ENCODE data around the gene STOML1. TPM values are rescaled to one million over a fixed set of nuclear protein-coding genes. Genes with fewer than 3 reads are reported as not detected.
"Not testable (repeated sequence)": the region's sequence is repeated elsewhere in the genome, so short reads cannot be mapped to it uniquely, and the experiment has no call there.

The STOML1 gene
- total RNA-seq, 6 experiments from 2014 or later, result 7.2 to 12.7 (median 8.3) TPM

DNA sequence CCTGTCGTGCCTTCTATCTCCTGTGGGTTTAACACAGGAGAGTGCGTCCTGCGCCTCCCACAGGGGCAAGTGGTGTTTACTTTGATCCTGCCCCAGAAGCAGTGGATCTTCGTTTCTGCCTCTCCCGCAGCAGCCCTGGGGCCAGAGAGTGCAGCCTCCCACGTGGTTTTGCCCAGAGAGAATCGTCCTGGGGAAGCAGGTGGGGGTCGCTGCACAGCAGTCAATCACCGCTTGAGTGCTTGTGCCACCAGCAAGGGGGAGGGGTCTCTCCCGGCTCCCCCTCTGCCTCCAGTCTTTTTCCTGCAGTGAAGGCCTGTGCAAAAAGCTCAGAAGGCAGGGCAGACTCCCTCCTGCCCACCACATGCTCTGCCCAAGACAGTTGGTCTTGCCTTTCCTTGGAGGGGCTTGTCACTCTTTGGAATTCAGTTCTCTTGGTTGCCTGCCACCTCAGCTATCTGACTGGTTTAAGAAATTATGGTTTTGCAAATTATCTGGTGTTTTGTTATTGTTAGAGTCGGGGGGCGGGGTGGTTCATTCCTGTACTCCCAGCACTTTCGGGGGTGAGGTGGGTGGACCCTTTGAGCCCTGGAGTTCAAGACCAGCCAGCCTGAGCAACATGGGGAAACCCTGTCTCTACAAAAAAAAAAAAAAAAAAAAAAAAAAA, 26.9 kb downstream of the STOML1 start:
- TF ChIP-seq POLR2A (IDR thresholded peaks at IDR 0.05), result no peak
- TF ChIP-seq CTCF (IDR thresholded peaks at IDR 0.05), result no peak
- intact Hi-C loops (cut with DNase I), result loop anchor here in 1 of 2 donors (10.0 kb wide), 1 partner anchor 360 kb away; no protein-coding TSS in a partner anchor
- Histone ChIP-seq H3K4me3 (no peak overlapping the region), H3K36me3 (no peaks in the 10 kb centered on the region), H3K4me1 (no peaks in the 10 kb centered on the region), H3K9me3 (no peaks in the 10 kb centered on the region), H3K27me3 (no peaks in the 10 kb centered on the region), H3K27ac (no peak overlapping the region)
- WGBS (ENCODE audit: insufficient coverage, low coverage, low lambda C conversion rate, missing lambda C conversion rate), result 16% methylated on average over 7 of the region's 13 CpGs
- ATAC-seq (peak in 2 of 4 donors; percentile 16 to 29), DNase-seq (peak in 1 of 3 donors; percentile 21)

DNA sequence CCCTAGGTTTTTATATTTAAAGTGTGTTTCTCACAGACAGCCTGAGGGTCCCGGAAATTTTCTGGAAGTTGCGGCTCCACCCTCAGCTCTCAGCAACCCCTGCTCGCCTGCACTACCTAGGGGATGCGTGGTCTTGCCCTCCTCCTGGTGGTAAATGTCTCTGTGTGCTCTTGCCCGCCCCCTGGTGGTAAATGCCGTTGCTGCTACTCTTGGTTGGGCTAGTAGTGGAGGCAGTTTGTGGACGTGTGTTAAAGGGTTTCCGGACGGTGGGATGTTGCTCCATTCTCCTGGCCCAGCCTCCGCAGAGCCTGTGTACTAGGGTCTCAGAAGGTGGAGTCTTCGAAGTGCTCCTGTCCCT, 27.4 kb downstream of the STOML1 start:
- Histone ChIP-seq H3K9me3 (no peaks in the 10 kb centered on the region), H3K27me3 (no peaks in the 10 kb centered on the region), H3K4me1 (no peaks in the 10 kb centered on the region), H3K4me3 (no peak overlapping the region), H3K27ac (no peak overlapping the region), H3K36me3 (no peaks in the 10 kb centered on the region)
- TF ChIP-seq CTCF (IDR thresholded peaks at IDR 0.05) (peak; percentile 77 to 93 (median 92)), POLR2A (IDR thresholded peaks at IDR 0.05) (no peak)
- peak; percentile 89 to 96 (median 92) for ATAC-seq
- 2% methylated on average over 7 of the region's 11 CpGs for WGBS (ENCODE audit: insufficient coverage, low coverage, low lambda C conversion rate, missing lambda C conversion rate)
- intact Hi-C loops (cut with DNase I), result loop anchor here in 1 of 2 donors (10.0 kb wide), 1 partner anchor 360 kb away; no protein-coding TSS in a partner anchor
- DNase-seq, result peak; percentile 69 to 75 (median 74)

DNA sequence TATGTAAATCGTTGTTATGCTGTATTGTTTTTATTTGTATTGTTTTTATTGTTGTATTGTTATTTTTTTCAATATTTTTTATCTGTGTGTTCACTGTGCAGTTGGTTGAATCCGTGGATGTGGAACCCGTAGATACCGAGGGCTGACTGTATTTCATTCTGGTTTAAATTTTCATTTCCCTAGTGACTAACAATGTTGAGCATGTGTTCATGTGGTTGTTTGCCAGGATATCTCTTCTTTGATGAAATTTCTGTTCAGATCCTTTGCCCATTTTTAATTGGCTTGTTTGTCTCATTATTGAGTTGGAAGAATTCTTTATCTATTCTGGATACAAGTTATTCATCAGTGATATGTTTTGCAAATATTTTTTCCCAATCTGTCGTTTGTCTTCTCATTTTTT, 29.7 kb downstream of the STOML1 start:
- DNase-seq (peak in 1 of 3 donors; percentile 3), ATAC-seq (no peak)
- intact Hi-C loops (cut with DNase I), result loop anchor here in 1 of 2 donors (10.0 kb wide), 1 partner anchor 362 kb away; no protein-coding TSS in a partner anchor
- H3K9me3 ChIP-seq, result no peaks in the 10 kb centered on the region
- no peak overlapping the region for H3K27ac ChIP-seq
- no peaks in the 10 kb centered on the region for H3K27me3 ChIP-seq
- no peaks in the 10 kb centered on the region for H3K4me1 ChIP-seq
- no peaks in the 10 kb centered on the region for H3K36me3 ChIP-seq
- 40% methylated on average over 5 of the region's 5 CpGs for whole genome bisulfite sequencing (ENCODE audit: insufficient coverage, low coverage, low lambda C conversion rate, missing lambda C conversion rate)
- TF ChIP-seq POLR2A (IDR thresholded peaks at IDR 0.05), result no peak
- TF ChIP-seq CTCF (IDR thresholded peaks at IDR 0.05), result no peak
- H3K4me3 ChIP-seq, result no peak overlapping the region

DNA sequence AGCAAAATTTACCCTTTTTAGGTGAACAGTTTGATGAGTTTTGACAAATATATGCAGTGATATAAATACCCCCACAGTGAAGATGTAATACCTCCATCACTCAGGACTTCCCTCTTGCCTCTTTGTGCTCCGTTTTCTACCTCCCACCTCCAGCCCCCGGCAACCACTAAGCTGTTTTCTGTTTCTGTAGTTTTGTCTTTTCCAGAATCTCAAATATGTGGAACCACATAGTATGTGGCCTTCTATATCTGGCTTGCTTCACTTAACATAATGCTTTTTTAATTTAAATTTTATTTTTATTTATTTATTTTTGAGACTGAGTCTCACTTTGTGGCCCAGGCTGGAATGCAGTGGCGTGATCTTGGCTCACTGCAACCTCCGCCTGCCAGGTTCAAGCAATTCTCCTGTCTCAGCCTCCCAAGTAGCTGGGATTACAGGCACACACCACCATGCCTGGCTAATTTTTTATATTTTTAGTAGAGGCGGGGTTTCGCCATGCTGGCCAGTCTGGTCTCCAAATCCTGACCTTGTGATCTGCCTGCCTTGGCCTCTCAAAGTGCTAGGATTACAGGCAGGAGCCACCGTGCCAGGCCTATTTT, 31.5 kb downstream of the STOML1 start:
- H3K27ac ChIP-seq, H3K4me3 ChIP-seq, ATAC-seq, H3K9me3 ChIP-seq, H3K27me3 ChIP-seq, H3K36me3 ChIP-seq, DNase-seq, H3K4me1 ChIP-seq: not testable (repeated sequence)
- intact Hi-C loops (cut with DNase I), result loop anchor here in 1 of 2 donors (10.0 kb wide), 1 partner anchor 364 kb away; no protein-coding TSS in a partner anchor
- WGBS (ENCODE audit: insufficient coverage, low coverage, low lambda C conversion rate, missing lambda C conversion rate), result 88% methylated on average over 4 of the region's 7 CpGs

DNA sequence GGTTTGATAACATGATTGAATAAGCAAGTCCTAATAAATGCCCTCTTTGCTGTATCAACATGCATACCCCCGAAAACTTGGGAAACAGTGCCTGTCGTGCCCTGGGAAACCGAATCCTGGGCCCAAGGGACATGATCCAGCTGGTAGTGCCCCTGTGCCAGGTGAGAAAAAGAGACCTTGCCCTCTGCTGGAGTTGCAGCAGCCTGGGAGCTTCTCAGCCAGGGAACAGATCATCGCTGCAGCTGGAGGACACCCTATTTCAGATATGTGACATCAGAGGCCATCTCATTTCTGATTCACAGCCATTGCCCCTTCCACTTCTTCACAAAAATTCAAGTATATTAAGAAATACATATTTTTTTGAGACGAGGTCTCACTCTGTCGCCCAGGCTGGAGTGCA, 32.3 kb downstream of the STOML1 start:
- H3K36me3 ChIP-seq, result no peaks in the 10 kb centered on the region
- H3K4me1 ChIP-seq, result no peaks in the 10 kb centered on the region
- whole genome bisulfite sequencing (ENCODE audit: insufficient coverage, low coverage, low lambda C conversion rate, missing lambda C conversion rate), result 42% methylated on average over 6 of the region's 6 CpGs
- H3K4me3 ChIP-seq, result no peak overlapping the region
- H3K27me3 ChIP-seq, result no peaks in the 10 kb centered on the region
- TF ChIP-seq POLR2A (IDR thresholded peaks at IDR 0.05), result no peak
- TF ChIP-seq CTCF (IDR thresholded peaks at IDR 0.05), result no peak
- DNase-seq, result peak in 1 of 3 donors; percentile 33
- intact Hi-C loops (cut with DNase I), result loop anchor here in 1 of 2 donors (10.0 kb wide), 1 partner anchor 365 kb away; no protein-coding TSS in a partner anchor
- no peak overlapping the region for H3K27ac ChIP-seq
- ATAC-seq, result peak in 1 of 4 donors; percentile 43
- no peaks in the 10 kb centered on the region for H3K9me3 ChIP-seq
